HEK293 (cell line): Measurements from ENCODE around the gene TWIST2.

Source experiments
- CTCF ChIA-PET: fragments of 350-600 bp; formaldehyde crosslinking; extraction: SDS; loops from one replicate; lab custom pipeline; 2021; ENCODE audit warnings: antibody characterized with exemption; lab: Yijun Ruan, JAX
- POLR2A ChIA-PET: fragments of 300-600 bp; formaldehyde crosslinking; extraction: SDS; loops from one replicate; lab custom pipeline; 2020; ENCODE audit warnings: antibody characterized with exemption, inconsistent platforms; lab: Yijun Ruan, JAX
- H3K27ac ChIP-seq: fragments of 200-500 bp; sonication (Bioruptor generic); 2 replicates; pipeline ENCODE4 v1.5.1; 2014; ENCODE audit warnings: low read depth, low read length, control low read depth, inconsistent platforms; ENCODE audit errors: extremely low read depth
- H3K36me3 ChIP-seq, 2 experiments: fragments of 200-500 bp in 1 of 2; sonication (Bioruptor generic) in 1 of 2; 1 replicate in 1 of 2; 2 replicates in 1 of 2; pipeline ENCODE4 v1.5.1; 2014 to 2017; ENCODE audit warnings: inconsistent platforms in 2 of 2, low read length in 2 of 2; ENCODE audit not compliant: control insufficient read depth in 2 of 2, insufficient read depth in 1 of 2
- H3K4me1 ChIP-seq: fragments of 200-500 bp; sonication (Bioruptor generic); 2 replicates; pipeline ENCODE4 v1.5.1; 2014; ENCODE audit warnings: mild to moderate bottlenecking, low read length, inconsistent platforms; ENCODE audit not compliant: control insufficient read depth, insufficient read depth
- H3K4me3 ChIP-seq: 2 replicates; pipeline ENCODE4 v1.5.1; 2011; ENCODE audit warnings: low read depth, mild to moderate bottlenecking, control low read depth, low read length, moderate library complexity
- H3K9me3 ChIP-seq: fragments of 200-500 bp; sonication (Bioruptor generic); 2 replicates; pipeline ENCODE4 v1.5.1; 2014; ENCODE audit warnings: low read depth, low read length, inconsistent platforms; ENCODE audit not compliant: control insufficient read depth, insufficient read depth
- IKZF3 ChIP-seq: fragments of 450-650 bp; IDR thresholded peaks from 2 replicates; pipeline ENCODE4 v1.5.0; 2018; ENCODE audit warnings: missing biosample characterization, mild to moderate bottlenecking, missing genetic modification characterization, moderate library complexity
- KLF10 ChIP-seq: fragments of 450-650 bp; IDR thresholded peaks from 2 replicates; pipeline ENCODE4 v1.5.1; 2018; ENCODE audit warnings: missing biosample characterization, mild to moderate bottlenecking, missing genetic modification characterization
- KLF16 ChIP-seq: fragments of 450-650 bp; formaldehyde crosslinking; IDR thresholded peaks from 2 replicates; pipeline ENCODE4 v1.5.1; 2017; ENCODE audit warnings: missing biosample characterization, missing genetic modification characterization
- KLF9 ChIP-seq: fragments of 450-650 bp; formaldehyde crosslinking; IDR thresholded peaks from 2 replicates; pipeline ENCODE4 v1.5.1; 2016; ENCODE audit warnings: missing biosample characterization, missing genetic modification characterization, low read depth
- YY1 ChIP-seq: fragments of 450-650 bp; formaldehyde crosslinking; IDR thresholded peaks from 2 replicates; pipeline ENCODE4 v1.5.1; 2018; ENCODE audit warnings: missing biosample characterization, missing genetic modification characterization
- ZNF16 ChIP-seq: fragments of 450-650 bp; formaldehyde crosslinking; IDR thresholded peaks from 2 replicates; pipeline ENCODE4 v1.5.1; 2016; ENCODE audit warnings: low read depth, missing biosample characterization, missing genetic modification characterization
- ZNF211 ChIP-seq: fragments of 450-650 bp; formaldehyde crosslinking; IDR thresholded peaks from 2 replicates; pipeline ENCODE4 v1.5.1; 2016; ENCODE audit warnings: low read depth, missing biosample characterization, missing genetic modification characterization
- ZNF280C ChIP-seq: fragments of 450-650 bp; formaldehyde crosslinking; IDR thresholded peaks from 2 replicates; pipeline ENCODE4 v1.5.1; 2016; ENCODE audit warnings: missing biosample characterization, missing genetic modification characterization
- ZNF324 ChIP-seq: fragments of 450-650 bp; formaldehyde crosslinking; IDR thresholded peaks from 2 replicates; pipeline ENCODE4 v1.5.1; 2016; ENCODE audit warnings: missing biosample characterization, missing genetic modification characterization
- ZNF354C ChIP-seq: fragments of 450-650 bp; formaldehyde crosslinking; IDR thresholded peaks from 2 replicates; pipeline ENCODE4 v1.5.1; 2016; ENCODE audit warnings: missing biosample characterization, missing genetic modification characterization, low read depth, borderline replicate concordance
- ZNF366 ChIP-seq: fragments of 450-650 bp; formaldehyde crosslinking; conservative IDR thresholded peaks from 2 replicates; pipeline ENCODE4 v1.5.1; 2016; ENCODE audit warnings: missing biosample characterization, missing genetic modification characterization
- ZNF398 ChIP-seq: fragments of 450-650 bp; formaldehyde crosslinking; IDR thresholded peaks from 2 replicates; pipeline ENCODE4 v1.5.1; 2017; ENCODE audit warnings: missing biosample characterization, missing genetic modification characterization
- ZNF48 ChIP-seq: fragments of 450-650 bp; formaldehyde crosslinking; IDR thresholded peaks from 2 replicates; pipeline ENCODE4 v1.5.1; 2016; ENCODE audit warnings: missing biosample characterization, missing genetic modification characterization
- ZNF521 ChIP-seq: fragments of 450-650 bp; formaldehyde crosslinking; IDR thresholded peaks from 2 replicates; pipeline ENCODE4 v1.5.1; 2017; ENCODE audit warnings: missing biosample characterization, mild to moderate bottlenecking, missing genetic modification characterization
- ZNF596 ChIP-seq: fragments of 450-650 bp; IDR thresholded peaks from 2 replicates; pipeline ENCODE4 v1.5.0; 2018; ENCODE audit warnings: missing biosample characterization, mild to moderate bottlenecking, missing genetic modification characterization, moderate library complexity
- ZNF600 ChIP-seq: fragments of 450-650 bp; formaldehyde crosslinking; IDR thresholded peaks from 2 replicates; pipeline ENCODE4 v1.5.1; 2016; ENCODE audit warnings: missing biosample characterization, missing genetic modification characterization
- ZNF610 ChIP-seq: fragments of 450-650 bp; formaldehyde crosslinking; IDR thresholded peaks from 2 replicates; pipeline ENCODE4 v1.5.1; 2016; ENCODE audit warnings: missing biosample characterization, missing genetic modification characterization, borderline replicate concordance
- ZNF670 ChIP-seq: fragments of 450-650 bp; formaldehyde crosslinking; IDR thresholded peaks from 2 replicates; pipeline ENCODE4 v1.5.1; 2016; ENCODE audit warnings: missing biosample characterization, missing genetic modification characterization, low read depth
- TF ChIP-seq, protein P1 (sequence below): fragments of 450-650 bp; formaldehyde crosslinking; optimal IDR thresholded peaks from 2 replicates; pipeline ENCODE3; 2016; ENCODE audit warnings: missing biosample characterization, mild to moderate bottlenecking, missing genetic modification characterization

The TWIST2 gene

DNA sequence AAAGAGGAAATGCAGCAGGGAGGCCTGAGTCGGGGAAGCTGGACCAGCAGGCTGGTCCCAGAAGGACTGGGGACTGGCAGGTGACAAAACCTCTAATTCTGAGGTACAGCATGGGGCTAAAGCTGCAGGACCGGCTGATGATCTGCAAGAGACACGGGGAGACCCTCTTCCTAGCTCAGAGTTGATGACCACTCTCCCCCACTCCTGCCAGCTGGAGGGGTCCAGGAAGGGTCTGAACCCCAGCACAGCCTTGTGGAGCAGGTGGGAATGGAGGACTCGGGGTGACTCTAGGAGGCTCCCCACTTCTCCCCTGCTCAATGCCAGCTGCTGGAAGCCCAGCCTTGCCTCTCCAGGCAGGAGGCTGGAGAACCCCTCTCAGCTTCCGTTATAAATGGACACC lies 67.7 kb downstream of the TWIST2 start (continued):
- no peak for TF ChIP-seq ZNF354C
- no peak for TF ChIP-seq YY1
- TF ChIP-seq ZNF211 (tag by site-specific recombination) = no peak
- TF ChIP-seq ZNF16 (tag by site-specific recombination) = no peak
- no peak for TF ChIP-seq ZNF48 (tag by site-specific recombination)
- no peak for TF ChIP-seq ZNF398 (tag by site-specific recombination)
- TF ChIP-seq KLF16 (tag by site-specific recombination) = no peak

- CTCF ChIA-PET = interaction anchor here (0.7 kb wide), 1 partner anchor 190 kb away, joined by 3 read pairs; no protein-coding TSS in a partner anchor
- TF ChIP-seq IKZF3 = no peak
- no peak for TF ChIP-seq ZNF280C (tag by site-specific recombination)
- TF ChIP-seq ZNF521 (tag by site-specific recombination) = no peak
- 0 out of 2 replicates have a peak, but pooled peaks have one; percentile 33 for TF ChIP-seq ZNF610 (tag by site-specific recombination)
- TF ChIP-seq, protein P1, sequence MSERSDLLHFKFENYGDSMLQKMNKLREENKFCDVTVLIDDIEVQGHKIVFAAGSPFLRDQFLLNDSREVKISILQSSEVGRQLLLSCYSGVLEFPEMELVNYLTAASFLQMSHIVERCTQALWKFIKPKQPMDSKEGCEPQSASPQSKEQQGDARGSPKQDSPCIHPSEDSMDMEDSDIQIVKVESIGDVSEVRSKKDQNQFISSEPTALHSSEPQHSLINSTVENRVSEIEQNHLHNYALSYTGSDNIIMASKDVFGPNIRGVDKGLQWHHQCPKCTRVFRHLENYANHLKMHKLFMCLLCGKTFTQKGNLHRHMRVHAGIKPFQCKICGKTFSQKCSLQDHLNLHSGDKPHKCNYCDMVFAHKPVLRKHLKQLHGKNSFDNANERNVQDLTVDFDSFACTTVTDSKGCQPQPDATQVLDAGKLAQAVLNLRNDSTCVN (tag by site-specific recombination) = no peak
- TF ChIP-seq KLF10 (tag by site-specific recombination) = no peak
- no peak for TF ChIP-seq ZNF596 (tag by site-specific recombination)
- no peak for TF ChIP-seq ZNF324 (tag by site-specific recombination)
- TF ChIP-seq ZNF366 (tag by site-specific recombination) = peak; percentile 48
- no peak for TF ChIP-seq ZNF600 (tag by site-specific recombination)
- no peak for TF ChIP-seq KLF9 (tag by site-specific recombination)
- no peak for TF ChIP-seq ZNF670 (tag by site-specific recombination)
- TF ChIP-seq, all 188 proteins: peak for 2
- Histone ChIP-seq H3K36me3 (peaks cover 0 to 5% of the 10 kb centered on the region in 2 experiments; a peak in 1 of 3 replicates), H3K4me3 (no peak overlapping the region), H3K9me3 (no peaks in the 10 kb centered on the region), H3K4me1 (no peaks in the 10 kb centered on the region), H3K27ac (no peak overlapping the region)
- POLR2A ChIA-PET = no interaction called here
These were observed 68.4 kb downstream of the TWIST2 start for GRCh38 chr2:238916176-238916874.
